LNCaP clone FGC (cell line): ENCODE measurements around the gene STK10.

Source experiments
- DNase-seq: peaks from one replicate; pipeline ENCODE4 v3.0.0-alpha.2; 2011; ENCODE audit warnings: low read depth
- H3K4me3 ChIP-seq: 2 replicates; pipeline ENCODE4 v1.5.1; 2011; ENCODE audit warnings: mild to moderate bottlenecking, low read depth, low read length, control low read depth
- TF ChIP-seq, protein P1 (sequence below): IDR thresholded peaks from 2 replicates; pipeline ENCODE4 v1.5.1; 2012; ENCODE audit warnings: mild to moderate bottlenecking; ENCODE audit not compliant: control insufficient read depth, insufficient read depth; ENCODE audit errors: extremely low read depth

The STK10 gene

DNA sequence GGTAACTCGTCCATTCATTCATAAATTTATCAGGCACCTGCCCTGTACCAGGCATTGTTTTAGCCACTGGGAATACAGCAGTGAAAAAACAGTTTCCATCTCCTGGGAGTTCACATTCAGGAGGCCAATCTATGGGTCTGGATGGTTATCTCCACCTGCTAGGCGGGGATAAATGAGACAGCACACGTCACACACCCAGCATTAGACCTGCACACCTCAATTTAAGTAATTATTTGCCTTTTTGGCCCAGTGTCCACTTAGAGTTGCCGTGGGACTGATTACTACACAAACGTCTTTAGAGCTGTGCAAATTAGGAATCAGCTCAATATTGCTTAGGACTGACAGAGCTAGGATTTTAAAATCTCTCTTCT lies 46.1 kb downstream of the STK10 start:
- no peak for DNase-seq
- no peak overlapping the region for H3K4me3 ChIP-seq
- TF ChIP-seq, protein P1, sequence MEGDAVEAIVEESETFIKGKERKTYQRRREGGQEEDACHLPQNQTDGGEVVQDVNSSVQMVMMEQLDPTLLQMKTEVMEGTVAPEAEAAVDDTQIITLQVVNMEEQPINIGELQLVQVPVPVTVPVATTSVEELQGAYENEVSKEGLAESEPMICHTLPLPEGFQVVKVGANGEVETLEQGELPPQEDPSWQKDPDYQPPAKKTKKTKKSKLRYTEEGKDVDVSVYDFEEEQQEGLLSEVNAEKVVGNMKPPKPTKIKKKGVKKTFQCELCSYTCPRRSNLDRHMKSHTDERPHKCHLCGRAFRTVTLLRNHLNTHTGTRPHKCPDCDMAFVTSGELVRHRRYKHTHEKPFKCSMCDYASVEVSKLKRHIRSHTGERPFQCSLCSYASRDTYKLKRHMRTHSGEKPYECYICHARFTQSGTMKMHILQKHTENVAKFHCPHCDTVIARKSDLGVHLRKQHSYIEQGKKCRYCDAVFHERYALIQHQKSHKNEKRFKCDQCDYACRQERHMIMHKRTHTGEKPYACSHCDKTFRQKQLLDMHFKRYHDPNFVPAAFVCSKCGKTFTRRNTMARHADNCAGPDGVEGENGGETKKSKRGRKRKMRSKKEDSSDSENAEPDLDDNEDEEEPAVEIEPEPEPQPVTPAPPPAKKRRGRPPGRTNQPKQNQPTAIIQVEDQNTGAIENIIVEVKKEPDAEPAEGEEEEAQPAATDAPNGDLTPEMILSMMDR, result no peak

DNA sequence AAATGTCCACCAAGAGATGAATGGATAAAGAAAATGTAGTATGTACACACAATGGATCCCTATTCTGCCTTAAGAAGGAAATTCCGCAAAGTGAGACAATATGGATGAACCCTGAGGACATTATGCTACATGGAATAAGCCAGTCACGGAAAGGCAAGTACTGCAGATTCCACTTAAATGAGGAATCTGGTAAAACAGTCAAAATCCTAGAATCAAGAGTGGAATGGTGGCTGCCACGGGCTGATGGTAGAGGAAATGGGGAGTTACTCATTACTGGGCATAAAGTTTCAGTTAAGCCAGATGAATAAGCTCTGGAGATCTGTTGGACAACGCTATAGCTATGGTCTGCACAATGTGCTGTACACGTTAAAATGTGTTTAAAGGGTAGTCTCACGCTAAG lies 47.2 kb downstream of the STK10 start:
- DNase-seq, result no peak
- H3K4me3 ChIP-seq, result no peak overlapping the region
- TF ChIP-seq, protein P1, result no peak

DNA sequence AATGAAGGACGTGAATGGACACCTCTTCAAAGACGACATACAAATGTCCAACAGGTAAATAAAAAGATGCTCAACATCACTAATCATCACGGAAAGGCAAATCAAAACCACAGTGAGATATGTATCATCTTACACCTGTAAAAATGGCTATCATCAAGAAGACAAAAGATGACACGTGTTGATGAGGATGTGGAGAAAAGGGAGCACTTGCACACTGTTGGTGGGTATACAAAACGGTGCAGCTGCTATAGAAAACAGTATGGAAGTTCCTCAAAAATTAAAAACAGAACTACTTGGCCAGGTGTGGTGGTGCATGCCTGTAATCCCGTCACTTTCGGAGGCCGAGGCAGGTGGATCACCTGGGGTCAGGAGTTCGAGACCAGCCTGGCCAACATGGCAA lies 47.9 kb downstream of the STK10 start:
- no peak for DNase-seq
- TF ChIP-seq, protein P1, result no peak
- H3K4me3 ChIP-seq, result no peak overlapping the region

DNA sequence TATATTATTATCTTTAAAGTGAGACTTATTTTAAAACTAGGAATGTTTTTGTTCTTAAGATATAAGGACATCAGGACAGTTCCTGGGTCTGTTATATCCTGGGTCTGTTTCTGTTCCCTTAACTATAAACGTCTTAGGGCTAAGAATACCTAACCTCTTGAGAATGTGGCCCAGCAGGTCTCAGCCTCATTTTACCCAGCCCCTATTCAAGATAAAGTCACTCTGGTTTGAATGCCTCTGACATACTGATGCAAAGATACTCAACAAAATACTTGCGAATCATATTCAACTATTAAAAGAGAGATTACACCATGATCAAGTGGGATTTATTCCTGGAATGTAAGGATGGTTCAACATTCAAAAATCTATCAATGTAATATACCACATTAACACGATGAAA lies 51.0 kb downstream of the STK10 start:
- H3K4me3 ChIP-seq, result no peak overlapping the region
- TF ChIP-seq, protein P1, result no peak
- no peak for DNase-seq

DNA sequence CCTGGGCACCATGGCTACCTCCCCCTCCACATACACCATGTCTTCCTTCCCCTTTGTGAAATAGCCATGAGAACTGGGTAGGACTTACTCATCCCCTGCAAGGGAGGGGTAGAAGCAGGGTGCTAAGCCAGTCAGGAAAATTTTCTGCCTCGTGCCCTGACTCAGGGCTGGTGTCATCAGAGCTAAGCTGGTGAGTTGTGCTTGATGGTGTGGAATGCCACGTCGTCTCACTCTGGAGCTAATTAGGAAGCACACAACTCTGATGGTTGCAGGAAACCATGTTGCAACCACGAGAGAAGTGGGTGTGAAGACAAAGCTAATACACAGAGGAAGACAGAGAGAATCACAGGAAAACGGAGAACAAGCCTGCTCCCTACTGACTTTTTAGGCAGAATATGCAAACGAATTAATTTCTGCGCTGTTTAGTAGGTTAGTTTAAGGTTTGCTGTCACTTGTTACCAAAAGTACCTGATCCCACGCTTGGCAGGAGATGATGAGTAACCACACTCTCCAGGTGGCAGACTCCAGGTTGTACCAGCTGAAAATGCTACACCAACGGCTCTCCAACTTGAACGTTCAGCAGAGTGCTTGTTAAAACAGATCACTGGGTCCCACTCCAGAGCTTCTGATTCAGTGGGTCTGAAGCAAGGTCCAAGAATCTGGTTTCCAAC lies 54.5 kb downstream of the STK10 start:
- H3K4me3 ChIP-seq, result no peak overlapping the region
- TF ChIP-seq, protein P1, result no peak
- DNase-seq, result no peak

DNA sequence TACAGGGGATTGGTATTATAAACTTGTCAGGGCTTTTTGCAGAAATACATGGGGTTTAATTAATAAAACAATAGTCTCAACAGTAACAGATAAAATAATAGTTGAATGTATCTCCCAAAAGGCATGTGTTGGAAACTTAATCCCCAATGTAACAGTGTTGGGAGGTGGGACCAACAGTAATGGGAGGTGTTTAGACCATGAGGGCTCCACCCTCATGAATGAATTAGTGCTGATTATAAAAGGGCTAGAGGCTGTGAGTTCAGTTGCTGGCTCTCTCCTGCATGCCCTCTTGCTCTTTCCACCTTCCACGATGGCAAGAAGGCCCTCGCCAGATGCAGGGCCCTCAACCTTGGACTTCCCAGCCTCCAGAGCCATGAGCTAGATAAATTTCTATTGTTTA lies 56.3 kb downstream of the STK10 start:
- DNase-seq, result no peak
- TF ChIP-seq, protein P1, result no peak
- H3K4me3 ChIP-seq, result no peak overlapping the region

DNA sequence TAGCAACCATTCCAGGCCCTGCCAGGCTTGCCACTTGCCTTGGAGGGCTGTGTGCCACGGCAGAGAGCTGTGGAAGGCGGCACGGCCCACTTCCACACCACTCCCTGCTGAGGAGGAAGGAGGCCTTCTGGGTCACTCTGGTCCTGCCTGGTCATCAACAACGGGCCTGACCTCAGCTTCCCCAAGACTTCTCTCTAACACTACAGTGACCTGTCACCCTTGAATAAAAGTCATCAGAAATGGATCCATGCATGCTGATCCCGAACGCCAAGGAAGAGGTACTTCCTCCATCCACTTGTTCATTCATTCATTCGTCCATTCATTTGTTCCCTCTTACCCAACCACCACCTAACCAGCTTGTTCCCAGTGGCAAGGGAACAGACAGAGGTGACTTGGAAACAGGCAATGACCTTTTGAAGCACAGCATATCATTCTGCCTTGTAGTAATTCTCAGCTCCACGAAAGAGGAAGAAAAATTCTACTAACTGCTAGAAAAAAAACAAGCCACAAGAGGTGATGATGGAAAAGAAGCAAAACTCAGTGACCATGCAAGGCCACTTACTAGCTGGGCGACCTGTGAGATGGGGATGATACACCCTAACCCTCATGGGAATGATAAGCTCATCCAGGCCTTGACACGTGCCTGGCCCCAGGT lies 58.6 kb downstream of the STK10 start:
- H3K4me3 ChIP-seq, result no peak overlapping the region
- no peak for DNase-seq
- TF ChIP-seq, protein P1, result no peak
